ENCODE measurements around the gene C5orf46. TPM values are rescaled to one million over a fixed set of nuclear protein-coding genes. Genes with fewer than 3 reads are reported as not detected.

Gene C5orf46
- total RNA-seq, 3 donors from 2014 or later, result not detected

DNA sequence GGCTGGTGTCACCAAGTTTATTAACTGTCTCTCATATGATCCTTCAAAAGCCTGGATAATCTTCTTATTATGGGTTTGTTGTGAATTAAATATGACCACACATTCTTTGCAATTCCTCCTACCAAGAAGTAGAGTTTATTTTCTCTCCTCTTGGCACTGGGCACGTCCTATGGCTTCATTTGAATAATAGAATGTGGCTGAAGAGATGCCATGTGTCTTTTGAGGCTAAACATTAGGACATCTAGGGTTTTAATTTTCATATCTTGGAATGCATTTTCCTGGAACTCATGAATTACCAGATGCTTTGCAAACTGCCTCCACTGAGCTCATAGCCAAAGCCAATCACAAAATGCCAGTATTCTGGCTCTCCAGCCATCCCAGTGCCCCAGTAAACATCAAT, 47.8 kb downstream of the C5orf46 start:
- ATAC-seq (no peak), DNase-seq (no peak)
- no peaks in the 10 kb centered on the region for H3K36me3 Mint-ChIP-seq (ENCODE audit: insufficient read depth)
- H3K27me3 Mint-ChIP-seq (ENCODE audit: low read depth), result peaks cover 8% of the 10 kb centered on the region
- H3K4me1 Mint-ChIP-seq (ENCODE audit: low read depth), result peaks cover 3% of the 10 kb centered on the region
- no peaks in the 10 kb centered on the region for H3K9me3 Mint-ChIP-seq
- H3K4me3 Mint-ChIP-seq, result no peak overlapping the region

DNA sequence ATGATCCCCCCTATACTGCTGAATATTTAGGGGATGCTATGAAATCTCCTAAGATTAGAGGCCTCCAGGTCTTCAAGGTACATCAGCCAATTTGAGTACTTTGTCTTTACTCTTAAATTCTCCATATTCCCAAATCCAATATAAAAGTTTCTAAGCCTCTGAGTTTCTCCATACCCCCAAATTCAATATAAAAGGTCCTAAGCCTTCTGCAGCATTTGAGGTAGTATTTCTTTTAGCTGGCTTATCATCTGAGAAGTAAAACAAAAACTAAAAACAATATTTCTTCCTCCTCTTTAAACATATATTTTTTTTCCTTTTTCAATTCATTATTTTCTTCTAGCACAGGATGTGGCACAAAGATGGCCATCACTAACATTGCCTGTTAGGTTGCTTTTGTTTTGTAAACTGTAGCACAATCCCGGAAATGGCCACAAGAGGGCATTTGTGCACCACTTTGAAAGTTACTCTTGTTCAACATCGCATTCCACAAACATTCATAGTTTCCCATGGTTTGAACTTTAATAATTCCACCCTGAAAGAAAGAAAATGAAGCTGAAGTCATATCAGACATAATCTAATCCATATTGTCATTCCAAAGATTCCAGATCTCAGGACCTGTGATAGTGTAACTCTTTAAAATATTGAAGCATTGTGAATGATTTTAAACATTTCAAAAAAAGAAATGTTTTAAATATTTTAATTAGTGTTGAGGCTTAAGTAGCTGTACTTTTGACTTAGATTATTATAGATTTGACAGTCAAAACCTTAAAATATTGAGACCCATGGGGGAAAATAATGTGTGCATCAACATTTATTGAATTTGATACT, 48.8 kb downstream of the C5orf46 start:
- no peaks in the 10 kb centered on the region for H3K9me3 Mint-ChIP-seq
- no peaks in the 10 kb centered on the region for H3K36me3 Mint-ChIP-seq (ENCODE audit: insufficient read depth)

DNA sequence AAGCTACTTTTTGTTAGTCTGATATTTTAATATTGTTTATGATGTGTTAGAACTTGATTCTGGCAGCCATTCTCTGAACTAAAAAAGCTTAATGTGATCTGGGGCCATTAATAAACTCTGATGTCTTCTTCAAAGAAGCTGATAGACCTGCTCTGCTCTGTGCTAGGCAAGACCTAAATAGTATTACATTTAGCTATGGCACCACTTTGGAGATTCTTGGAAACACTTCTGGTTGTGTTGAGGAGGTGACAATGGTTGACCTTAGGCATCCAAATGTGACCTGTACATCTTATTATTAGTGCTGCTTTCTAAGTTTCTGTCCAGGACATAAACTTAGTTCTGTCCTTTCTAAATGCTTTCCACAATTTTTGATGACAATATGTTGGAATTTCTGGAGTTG, 49.5 kb downstream of the C5orf46 start:
- no peak overlapping the region for H3K4me3 Mint-ChIP-seq
- no peak for ATAC-seq
- DNase-seq, result no peak
- no peaks in the 10 kb centered on the region for H3K9me3 Mint-ChIP-seq
- peaks cover 3% of the 10 kb centered on the region for H3K4me1 Mint-ChIP-seq (ENCODE audit: low read depth)
- peaks cover 12% of the 10 kb centered on the region for H3K27me3 Mint-ChIP-seq (ENCODE audit: low read depth)
- H3K36me3 Mint-ChIP-seq (ENCODE audit: insufficient read depth), result no peaks in the 10 kb centered on the region

More for the DNA sequence above, 48.8 kb downstream of the C5orf46 start:
- ATAC-seq, result no peak
- Mint-ChIP-seq H3K4me3 (no peak overlapping the region), H3K4me1 (ENCODE audit: low read depth) (peaks cover 3% of the 10 kb centered on the region), H3K27me3 (ENCODE audit: low read depth) (peaks cover 12% of the 10 kb centered on the region)
- DNase-seq, result no peak

DNA sequence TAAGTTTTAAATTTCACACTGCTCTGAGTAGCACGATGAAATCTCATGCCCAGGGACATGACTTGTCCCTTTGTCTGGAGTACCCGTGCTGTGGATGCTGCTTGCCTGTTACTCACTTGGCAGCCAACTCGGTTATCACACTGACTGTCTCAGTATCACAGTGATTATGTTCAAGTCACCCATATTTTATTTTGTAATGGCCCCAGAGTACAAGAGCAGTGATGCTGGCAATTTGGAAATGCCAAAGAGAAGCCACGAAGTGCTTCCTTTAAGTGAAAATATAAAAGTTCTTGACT, 50.6 kb downstream of the C5orf46 start:
- H3K36me3 Mint-ChIP-seq (ENCODE audit: insufficient read depth), result no peaks in the 10 kb centered on the region
- no peak overlapping the region for H3K4me3 Mint-ChIP-seq
- no peak for ATAC-seq
- H3K4me1 Mint-ChIP-seq (ENCODE audit: low read depth), result peaks cover 3% of the 10 kb centered on the region
- DNase-seq, result no peak
- no peaks in the 10 kb centered on the region for H3K9me3 Mint-ChIP-seq
- peaks cover 12% of the 10 kb centered on the region for H3K27me3 Mint-ChIP-seq (ENCODE audit: low read depth)

DNA sequence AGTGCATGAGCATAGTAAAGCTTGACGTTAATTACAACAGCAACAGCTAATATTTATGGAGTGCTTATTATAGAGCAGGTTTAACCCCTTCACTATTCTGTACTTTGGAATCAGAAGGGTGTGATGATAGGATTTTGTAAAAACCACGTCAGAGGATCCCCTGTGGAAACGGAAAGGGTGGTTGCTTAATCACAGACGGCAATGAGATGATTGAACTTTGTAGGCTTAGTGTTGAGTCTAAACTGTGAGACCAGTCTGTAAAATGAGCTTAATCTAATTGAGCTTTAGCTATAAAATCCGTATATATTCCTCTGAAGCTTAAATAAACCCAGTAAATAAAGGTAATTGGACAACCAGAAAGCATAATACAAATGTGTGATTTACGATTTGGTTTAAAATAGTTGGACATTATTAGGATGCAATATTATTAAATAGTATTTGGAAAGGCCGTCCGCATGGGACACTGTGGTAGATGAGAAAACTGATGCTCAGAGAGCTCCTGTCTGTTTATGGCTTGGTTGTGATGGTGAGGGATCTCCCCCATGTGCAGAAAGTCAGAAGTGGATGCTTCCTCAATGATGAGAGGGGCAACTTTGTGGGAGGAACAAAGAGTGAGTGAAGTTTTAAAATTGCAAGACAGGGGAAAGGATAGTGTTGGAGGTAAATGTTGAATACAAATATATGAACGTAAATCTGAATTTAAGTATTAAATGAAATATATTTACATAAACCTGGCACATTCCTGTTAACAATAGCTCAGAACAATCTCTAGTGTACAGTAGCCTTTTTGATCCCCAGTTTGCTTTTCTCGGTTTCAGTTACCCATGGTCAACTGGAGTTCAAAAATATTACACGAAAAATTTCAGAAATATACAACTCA, 51.2 kb downstream of the C5orf46 start:
- Mint-ChIP-seq H3K27me3 (ENCODE audit: low read depth) (peaks cover 12% of the 10 kb centered on the region), H3K4me1 (ENCODE audit: low read depth) (peaks cover 3% of the 10 kb centered on the region), H3K36me3 (ENCODE audit: insufficient read depth) (no peaks in the 10 kb centered on the region), H3K9me3 (no peaks in the 10 kb centered on the region), H3K4me3 (no peak overlapping the region)
- ATAC-seq (no peak), DNase-seq (no peak)

DNA sequence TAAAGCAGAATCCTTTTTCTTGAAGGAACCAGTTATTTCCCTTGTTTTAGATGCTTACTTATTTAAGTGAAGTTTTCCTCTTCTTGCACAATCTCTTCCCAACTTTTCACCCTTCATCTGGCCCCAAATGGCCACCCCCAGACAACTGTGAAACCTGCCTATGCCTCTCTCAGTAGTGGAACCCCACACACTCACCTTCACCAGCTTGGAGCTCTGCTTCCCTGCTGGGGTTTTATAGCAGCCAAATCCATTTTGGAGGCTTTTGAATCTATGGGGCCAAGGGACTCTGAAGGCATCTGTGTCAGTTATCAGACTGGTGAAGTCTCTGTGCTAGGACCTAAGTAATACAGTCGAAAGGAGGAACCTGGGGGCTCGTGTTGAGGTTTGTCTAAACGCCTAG, 52.0 kb downstream of the C5orf46 start:
- Mint-ChIP-seq H3K9me3 (no peaks in the 10 kb centered on the region), H3K27me3 (ENCODE audit: low read depth) (peaks cover 12% of the 10 kb centered on the region), H3K36me3 (ENCODE audit: insufficient read depth) (no peaks in the 10 kb centered on the region), H3K4me1 (ENCODE audit: low read depth) (peaks cover 3% of the 10 kb centered on the region), H3K4me3 (no peak overlapping the region)
- DNase-seq (no peak), ATAC-seq (no peak)

DNA sequence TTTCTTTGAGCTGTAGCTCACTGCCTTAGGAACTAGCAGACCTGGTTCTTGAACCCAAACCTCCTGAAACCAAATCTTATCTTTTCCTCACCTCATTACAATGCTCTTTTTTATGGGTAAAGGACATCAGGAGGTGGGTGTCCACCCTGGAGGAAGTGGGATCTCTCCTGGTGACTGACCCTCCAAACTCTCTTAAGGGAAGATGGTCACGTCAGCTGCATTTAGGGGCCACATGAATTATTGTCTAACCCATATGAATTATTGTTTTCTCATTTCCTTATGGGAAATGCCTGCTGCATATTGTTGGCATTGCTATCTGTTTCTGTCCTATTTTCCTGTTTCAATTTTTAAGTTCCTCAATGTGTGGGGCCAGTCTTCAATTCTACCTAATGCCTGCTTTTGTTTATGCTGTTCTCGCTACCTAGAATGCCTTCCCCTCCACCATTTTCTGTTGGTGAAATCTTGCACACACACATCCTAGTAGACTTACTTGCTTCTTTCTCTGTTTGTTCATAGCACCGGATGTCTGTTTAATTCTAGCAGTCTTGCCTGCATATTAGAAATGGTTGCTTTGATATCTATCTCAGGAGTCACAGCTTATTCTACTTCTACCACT, 52.9 kb downstream of the C5orf46 start:
- Mint-ChIP-seq H3K36me3 (ENCODE audit: insufficient read depth) (no peaks in the 10 kb centered on the region), H3K9me3 (no peaks in the 10 kb centered on the region), H3K27me3 (ENCODE audit: low read depth) (peaks cover 7% of the 10 kb centered on the region), H3K4me3 (no peak overlapping the region), H3K4me1 (ENCODE audit: low read depth) (peaks cover 3% of the 10 kb centered on the region)
- ATAC-seq (no peak), DNase-seq (no peak)

DNA sequence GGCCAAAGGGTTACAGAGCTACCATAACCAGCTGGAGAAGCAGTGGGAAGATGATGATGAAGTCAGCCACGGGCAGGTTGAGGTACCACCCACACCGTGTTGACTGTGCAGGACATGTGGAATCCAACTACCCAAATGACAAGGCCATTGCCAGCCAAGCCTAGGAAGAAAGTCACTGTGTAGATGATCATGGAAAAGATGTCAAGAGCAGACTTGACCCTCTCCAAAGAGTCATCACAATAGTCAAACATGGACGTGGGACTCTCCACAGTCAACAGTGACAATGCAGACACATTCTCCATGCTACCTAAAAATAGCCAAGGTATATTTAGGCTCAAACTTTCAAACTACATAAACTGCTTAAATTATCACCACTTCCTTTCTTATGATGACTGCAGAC, 54.0 kb downstream of the C5orf46 start:
- DNase-seq (no peak), ATAC-seq (no peak)
- Mint-ChIP-seq H3K4me3 (no peak overlapping the region), H3K27me3 (ENCODE audit: low read depth) (peaks cover 12% of the 10 kb centered on the region), H3K36me3 (ENCODE audit: insufficient read depth) (no peaks in the 10 kb centered on the region), H3K9me3 (no peaks in the 10 kb centered on the region), H3K4me1 (ENCODE audit: low read depth) (no peaks in the 10 kb centered on the region)

DNA sequence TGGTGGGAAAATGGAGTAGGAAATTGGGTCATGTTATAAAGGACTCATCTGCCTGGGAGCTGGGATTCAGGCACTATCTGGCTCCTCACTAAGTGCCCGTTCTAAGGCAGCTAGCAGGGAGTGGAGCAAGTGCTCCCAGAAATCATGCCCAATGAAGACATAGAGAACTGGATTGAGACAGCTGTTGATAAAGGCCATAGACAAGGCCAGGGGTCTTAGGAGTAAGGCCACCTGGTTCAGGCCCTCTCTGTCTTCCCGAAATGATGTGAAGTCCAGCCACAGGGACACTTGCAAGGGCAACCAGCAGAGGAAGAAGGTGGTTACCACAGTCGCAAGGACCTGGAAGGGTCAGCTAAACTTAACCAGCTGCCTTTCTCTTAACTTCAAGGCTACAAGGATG, 54.8 kb downstream of the C5orf46 start:
- no peak for DNase-seq
- no peaks in the 10 kb centered on the region for H3K4me1 Mint-ChIP-seq (ENCODE audit: low read depth)

DNA sequence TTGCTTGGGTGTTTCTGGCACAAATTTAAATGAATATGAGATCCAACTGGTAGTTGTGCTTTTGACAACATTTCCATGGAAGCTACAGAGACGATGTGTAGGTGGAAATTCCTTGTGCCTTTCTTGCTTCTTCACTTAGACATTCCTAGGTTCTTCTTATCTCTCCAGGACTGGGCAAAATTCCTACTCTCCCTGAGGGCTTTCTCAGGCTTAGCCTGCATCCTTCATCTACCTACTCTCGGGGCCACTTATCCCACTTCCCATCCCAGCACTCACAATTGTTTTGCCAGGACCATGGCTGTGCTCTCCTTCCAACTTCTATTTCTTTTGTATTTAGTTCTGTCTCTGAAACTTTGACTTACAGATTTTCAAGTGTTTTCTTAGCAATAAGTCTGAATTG, 57.1 kb downstream of the C5orf46 start:
- Mint-ChIP-seq H3K9me3 (no peaks in the 10 kb centered on the region), H3K36me3 (ENCODE audit: insufficient read depth) (no peaks in the 10 kb centered on the region), H3K4me1 (ENCODE audit: low read depth) (no peaks in the 10 kb centered on the region), H3K4me3 (no peak overlapping the region), H3K27me3 (ENCODE audit: low read depth) (peaks cover 13% of the 10 kb centered on the region)
- no peak for ATAC-seq
- DNase-seq, result no peak

More for the DNA sequence above, 54.8 kb downstream of the C5orf46 start:
- H3K4me3 Mint-ChIP-seq, result no peak overlapping the region
- H3K9me3 Mint-ChIP-seq, result no peaks in the 10 kb centered on the region
- no peaks in the 10 kb centered on the region for H3K36me3 Mint-ChIP-seq (ENCODE audit: insufficient read depth)
- ATAC-seq, result no peak
- H3K27me3 Mint-ChIP-seq (ENCODE audit: low read depth), result peaks cover 14% of the 10 kb centered on the region

DNA sequence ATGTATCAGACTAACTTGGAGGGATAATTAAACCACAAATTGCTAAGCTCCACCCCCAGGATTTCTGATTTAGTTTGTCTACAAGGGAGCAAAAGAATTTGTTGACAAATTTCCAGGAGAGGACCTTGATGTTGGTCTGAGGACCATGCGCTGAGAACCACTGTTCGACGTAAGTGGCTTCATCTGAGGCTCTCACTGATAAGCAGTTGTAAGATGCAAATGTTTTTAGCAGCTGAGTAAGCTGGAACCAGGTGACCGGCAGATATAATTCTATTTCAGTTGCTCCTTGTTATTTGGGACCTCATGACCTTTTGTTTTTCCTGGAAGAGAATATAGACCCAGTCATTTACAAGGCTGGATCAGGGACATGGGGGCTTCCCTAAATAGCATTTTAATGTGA, 60.7 kb downstream of the C5orf46 start:
- Mint-ChIP-seq H3K4me3 (no peak overlapping the region), H3K27me3 (ENCODE audit: low read depth) (peaks cover 15% of the 10 kb centered on the region), H3K9me3 (no peaks in the 10 kb centered on the region), H3K4me1 (ENCODE audit: low read depth) (no peaks in the 10 kb centered on the region), H3K36me3 (ENCODE audit: insufficient read depth) (no peaks in the 10 kb centered on the region)
- no peak for ATAC-seq
- DNase-seq, result no peak

DNA sequence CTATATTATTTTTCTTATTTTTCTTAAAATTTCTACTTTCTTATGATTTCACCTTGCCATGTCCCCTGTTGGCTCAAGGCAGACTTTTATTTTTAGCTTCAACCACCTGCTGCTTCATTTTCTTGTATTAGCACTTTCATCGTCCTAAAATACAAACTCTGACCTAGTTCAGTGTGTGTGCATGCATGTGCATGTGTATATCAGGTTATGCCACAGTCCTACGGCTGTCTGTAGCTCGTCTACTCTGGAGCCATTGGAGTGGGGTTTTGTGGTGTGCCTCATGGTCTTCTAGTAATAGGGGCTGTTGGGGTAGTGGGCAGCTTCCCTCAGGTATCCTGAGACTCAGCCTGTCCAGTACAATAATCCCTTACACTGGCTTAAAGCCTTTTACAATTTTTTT, 61.5 kb downstream of the C5orf46 start:
- H3K4me3 Mint-ChIP-seq, result no peak overlapping the region
- no peaks in the 10 kb centered on the region for H3K9me3 Mint-ChIP-seq
- no peaks in the 10 kb centered on the region for H3K4me1 Mint-ChIP-seq (ENCODE audit: low read depth)
- ATAC-seq (no peak), DNase-seq (no peak)
- H3K27me3 Mint-ChIP-seq (ENCODE audit: low read depth), result peaks cover 15% of the 10 kb centered on the region
- no peaks in the 10 kb centered on the region for H3K36me3 Mint-ChIP-seq (ENCODE audit: insufficient read depth)

DNA sequence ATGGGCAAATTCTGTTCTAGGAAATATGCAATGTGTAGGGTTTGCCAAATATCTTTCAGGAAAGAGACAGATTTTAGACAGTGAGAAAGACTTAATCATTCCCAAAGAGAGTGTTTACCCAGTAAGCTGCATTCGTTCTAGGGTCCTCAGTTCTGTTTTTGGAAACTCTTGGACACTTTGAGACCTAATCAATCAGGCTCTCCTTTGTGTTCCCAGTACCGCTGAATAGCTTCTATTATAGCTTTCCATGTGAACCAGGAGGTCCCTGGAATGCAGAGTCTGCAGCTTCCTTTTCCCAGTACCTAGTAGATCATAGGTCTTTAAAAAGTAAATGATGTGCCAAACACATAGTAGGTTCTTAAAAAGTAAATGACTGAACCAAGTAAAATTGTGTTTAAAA, 63.5 kb downstream of the C5orf46 start:
- Mint-ChIP-seq H3K36me3 (ENCODE audit: insufficient read depth) (no peaks in the 10 kb centered on the region), H3K27me3 (ENCODE audit: low read depth) (peaks cover 17% of the 10 kb centered on the region), H3K9me3 (no peaks in the 10 kb centered on the region), H3K4me1 (ENCODE audit: low read depth) (no peaks in the 10 kb centered on the region), H3K4me3 (no peak overlapping the region)
- no peak for DNase-seq
- no peak for ATAC-seq

All from activated T-cell treated with anti-CD3 and anti-CD28 coated beads, Interleukin-2, amount 50 U/mL, for 4 hours (primary cell).